GM19099 (cell line): ENCODE measurements around the gene GPN2.
A peak's percentile ranks its signal among the peaks of the same experiment; 100 is the strongest.

Experiments used
- POLR2A ChIP-seq: IDR thresholded peaks from 3 replicates; pipeline ENCODE4 v1.6.1; 2011; ENCODE audit warnings: low read depth; ENCODE audit not compliant: insufficient read length; ENCODE audit errors: extremely low read depth

Gene GPN2

DNA sequence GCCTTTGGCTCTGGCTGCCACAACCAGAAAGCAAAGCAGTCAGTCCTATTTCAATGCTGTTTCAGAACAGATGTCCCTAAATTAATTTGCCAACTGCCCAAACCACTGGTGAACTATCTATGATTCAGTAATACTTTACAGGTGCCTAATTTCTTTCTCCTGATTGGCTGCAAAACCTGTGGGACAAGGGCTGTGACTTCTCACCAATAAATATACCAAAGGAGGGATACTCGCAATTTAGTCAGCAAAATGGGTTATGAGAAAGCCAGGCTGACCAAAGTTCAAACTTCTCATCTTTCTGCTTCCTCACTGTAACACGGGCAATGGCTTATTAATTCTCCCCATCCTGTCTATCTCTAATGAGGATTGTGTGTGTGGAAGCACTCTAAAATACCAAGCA, 12.8 kb downstream of the GPN2 start:
- TF ChIP-seq POLR2A: no peak

DNA sequence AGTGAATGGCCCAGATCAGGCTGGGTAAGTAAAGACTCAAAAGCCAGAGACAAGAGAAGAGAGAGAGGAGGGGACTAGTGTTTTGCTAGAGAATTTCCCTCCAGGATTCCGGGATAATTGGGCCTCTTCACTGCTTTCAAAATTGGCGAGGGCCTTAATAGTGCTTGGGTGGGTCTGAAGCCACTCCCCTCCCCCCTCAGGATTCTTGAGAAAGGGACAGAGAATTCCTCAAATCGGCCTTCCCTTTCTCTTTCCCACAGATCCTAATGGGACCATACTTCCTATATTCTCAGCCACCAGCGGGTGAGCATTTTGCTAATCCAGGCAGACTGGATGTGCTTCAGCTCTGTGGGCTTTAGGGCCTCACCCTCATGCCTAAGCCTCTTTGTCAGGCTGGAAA, 15.2 kb downstream of the GPN2 start:
- TF ChIP-seq POLR2A: no peak

DNA sequence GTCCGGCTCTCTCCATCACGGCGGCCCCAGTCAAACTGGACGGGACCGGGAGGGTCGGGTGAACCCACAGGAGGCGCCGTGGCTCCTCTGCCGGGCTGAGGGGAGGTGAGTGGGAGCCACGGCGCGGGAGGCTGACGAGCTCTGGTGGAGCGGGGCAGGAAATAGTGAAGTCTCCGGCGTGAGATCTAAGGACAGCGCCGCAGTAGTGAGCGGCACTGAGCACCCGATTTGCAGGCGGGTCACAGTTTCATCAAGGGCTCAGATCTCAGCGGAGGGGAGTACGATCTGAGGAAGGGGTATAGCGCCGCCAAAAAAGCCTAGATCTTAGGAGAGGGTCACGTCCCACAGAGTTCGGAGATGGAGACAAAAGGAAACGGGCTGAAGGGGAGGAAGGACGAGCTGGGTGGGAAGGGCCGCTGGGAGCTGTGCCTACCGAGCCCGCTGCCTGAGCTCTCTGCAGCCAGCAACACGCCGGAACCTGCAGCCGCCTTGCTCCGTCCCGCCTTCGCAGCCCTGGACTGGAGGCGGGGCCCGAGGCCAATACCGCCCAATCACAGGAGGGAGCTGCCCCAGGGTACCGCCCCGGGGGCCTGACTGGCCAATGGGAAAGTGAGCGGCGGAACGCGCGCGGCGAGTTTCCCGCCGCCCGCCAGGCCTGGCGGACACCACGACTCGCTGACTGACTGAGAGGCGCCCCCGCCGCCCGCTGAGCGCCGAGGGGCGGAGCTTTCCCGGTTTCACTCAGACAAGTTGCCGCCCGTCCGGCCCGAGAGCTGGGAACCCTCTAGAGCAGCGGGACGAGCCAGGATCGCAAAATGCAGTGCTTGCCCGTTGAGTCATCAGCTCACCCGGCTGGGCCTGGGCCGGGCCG, 25.2 kb downstream of the GPN2 start:
- peak; percentile 99 for TF ChIP-seq POLR2A

DNA sequence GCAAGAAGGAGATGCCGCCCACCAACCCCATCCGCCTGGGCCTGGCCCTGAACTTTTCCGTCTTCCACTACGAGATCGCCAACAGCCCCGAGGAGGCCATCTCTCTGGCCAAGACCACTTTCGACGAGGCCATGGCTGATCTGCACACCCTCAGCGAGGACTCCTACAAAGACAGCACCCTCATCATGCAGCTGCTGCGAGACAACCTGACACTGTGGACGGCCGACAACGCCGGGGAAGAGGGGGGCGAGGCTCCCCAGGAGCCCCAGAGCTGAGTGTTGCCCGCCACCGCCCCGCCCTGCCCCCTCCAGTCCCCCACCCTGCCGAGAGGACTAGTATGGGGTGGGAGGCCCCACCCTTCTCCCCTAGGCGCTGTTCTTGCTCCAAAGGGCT, 26.4 kb downstream of the GPN2 start:
- no peak for TF ChIP-seq POLR2A

DNA sequence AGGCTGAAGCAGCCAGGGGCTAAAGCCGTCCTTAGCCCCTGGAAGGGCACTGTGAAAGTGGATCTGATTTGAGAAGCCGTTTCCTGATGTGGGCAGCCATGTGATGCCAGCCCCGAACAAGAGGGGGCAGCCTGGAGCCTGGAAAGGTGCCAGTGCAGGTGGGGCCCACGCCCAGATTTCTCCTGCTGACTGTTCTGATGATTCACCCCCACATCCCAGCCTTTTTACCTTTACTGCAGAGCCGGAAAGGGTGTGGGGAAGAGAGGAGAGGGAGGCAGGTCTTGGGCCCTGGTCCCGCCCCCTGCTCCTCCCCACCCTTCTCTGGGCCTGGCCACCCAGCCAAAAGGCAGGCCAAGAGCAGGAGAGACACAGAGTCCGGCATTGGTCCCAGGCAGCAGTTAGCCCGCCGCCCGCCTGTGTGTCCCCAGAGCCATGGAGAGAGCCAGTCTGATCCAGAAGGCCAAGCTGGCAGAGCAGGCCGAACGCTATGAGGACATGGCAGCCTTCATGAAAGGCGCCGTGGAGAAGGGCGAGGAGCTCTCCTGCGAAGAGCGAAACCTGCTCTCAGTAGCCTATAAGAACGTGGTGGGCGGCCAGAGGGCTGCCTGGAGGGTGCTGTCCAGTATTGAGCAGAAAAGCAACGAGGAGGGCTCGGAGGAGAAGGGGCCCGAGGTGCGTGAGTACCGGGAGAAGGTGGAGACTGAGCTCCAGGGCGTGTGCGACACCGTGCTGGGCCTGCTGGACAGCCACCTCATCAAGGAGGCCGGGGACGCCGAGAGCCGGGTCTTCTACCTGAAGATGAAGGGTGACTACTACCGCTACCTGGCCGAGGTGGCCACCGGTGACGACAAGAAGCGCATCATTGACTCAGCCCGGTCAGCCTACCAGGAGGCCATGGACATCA, 27.1 kb downstream of the GPN2 start, which contains the start of gene SFN:
SFN (plus strand) TSS at position 369 of the 904 bp plus-strand sequence; CDS start at position 433, 64 bp downstream.
- no peak for TF ChIP-seq POLR2A

DNA sequence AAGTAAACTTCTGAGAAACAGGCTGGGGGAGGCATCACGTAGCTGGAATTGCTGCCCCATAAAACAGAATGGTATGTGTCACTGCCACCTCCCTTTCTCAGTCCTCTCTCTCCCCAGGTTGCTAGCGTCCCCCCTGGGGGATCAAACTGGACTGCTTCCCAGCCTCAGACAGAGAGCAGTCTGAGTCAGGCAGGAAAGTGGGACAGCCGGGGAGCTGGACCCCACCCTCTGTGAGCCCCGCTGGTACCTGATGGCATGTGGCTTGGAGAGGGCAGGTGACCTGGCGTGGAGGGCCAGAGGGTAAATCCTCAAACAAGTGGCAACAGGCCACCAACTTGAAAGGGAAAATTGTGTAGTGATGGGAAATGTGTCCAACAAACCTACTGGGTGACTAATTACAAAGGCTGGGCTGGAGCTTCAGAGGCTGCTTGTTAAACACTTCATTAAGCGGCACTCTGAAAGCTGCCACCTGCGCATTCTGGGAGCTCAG, 28.1 kb downstream of the GPN2 start:
- no peak for TF ChIP-seq POLR2A

DNA sequence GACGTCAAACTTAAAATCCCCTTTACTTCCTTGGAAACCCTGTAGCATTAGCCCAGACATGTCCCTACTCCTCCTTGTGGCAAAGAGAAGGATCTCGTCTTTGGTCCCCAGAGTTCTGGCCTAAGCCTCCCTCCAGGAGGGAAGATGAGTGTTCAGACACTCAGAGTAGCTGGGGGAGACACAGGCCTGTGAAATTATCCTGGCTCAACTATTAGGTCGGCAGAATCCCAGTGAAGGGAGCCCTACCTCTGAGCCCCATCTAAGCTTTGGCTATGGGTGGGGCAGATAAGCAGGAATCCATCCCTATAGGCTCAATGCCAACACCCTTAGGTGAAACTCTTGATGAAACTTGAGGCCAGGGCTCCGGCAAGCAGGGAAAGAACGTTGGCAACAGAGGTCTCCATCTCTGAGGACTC, 28.8 kb downstream of the GPN2 start:
- TF ChIP-seq POLR2A: no peak

DNA sequence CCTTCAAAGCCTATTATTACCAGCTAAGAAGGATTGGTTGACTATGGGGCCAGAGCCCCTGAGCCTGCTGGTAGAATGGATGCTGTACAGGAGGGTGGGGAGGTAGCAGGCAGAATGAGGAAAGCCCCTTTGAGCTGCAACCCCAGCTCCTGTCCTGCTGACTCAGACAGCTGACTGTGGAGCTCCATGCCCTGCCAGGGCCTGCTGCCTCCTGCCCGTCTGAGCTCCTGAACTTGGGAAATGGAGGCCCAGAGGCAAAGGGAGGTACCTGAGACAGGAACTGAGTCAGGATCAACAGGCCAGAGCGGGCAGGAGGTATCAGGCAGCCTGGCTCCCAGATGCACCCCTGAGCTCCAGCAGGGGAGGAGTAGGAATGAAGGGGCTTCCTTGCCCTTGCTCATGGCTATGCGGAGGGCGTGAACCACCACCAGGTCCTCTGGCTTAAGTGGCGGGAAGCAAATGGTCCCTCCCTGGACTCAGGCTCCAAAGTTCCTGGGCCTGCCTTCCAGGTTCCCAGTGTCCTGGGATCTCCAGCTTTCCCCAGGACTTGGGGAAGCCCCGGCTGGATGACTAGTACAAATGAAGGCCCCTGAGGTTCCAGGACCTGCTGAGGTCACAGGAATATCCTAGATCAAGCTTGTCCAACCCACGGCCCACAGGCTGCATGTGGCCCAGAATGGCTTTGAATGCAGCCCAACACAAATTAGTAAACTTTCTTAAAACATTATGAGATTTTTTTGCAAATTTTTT, 31.0 kb downstream of the GPN2 start:
- no peak for TF ChIP-seq POLR2A

DNA sequence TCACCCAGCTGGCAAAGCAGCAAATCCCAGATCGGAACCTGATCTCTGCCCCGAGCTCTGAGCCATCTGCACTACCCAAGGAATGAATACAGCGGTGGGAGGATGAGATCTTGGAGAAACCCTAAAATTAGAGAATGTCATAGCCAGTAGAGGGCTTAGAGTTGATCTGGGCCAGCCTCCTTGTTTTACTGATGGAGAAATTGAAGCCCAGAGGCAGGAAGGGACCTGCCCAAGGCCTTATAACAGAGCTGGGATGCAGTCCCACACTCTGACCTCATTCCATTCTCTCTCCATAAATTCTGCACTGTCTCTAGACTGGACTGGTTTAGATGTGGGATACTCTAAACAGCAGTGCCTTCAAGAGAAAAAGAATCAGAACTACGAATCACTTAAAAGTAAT, 31.9 kb downstream of the GPN2 start:
- no peak for TF ChIP-seq POLR2A

DNA sequence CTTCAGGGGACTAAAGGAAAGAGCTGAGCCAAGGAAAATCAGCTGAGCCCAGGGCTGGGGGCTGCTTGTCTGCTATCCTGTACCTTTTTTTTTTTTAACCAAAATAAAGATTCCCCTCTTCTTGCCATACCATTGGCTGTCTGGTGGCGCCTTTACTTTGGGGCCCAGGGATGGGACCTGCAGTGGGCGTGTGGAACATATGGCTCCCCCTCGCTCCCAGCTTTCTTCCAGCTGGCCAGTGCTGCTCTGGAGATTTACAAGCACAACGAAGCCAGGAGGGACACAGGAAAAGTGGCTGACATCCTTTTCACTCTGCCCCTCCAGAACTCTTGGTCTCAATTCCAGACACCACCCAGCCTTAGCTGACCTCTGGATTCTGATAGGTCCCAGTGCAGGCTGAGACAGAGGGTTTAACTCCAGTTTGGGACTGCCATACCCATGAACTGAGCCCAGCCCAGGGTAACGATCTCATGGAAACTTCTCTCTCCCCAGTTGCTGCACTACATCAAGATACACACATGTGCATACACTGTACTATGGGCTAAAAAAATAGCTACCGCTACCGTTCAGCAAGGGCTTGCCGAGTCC, 32.5 kb downstream of the GPN2 start:
- TF ChIP-seq POLR2A: no peak

DNA sequence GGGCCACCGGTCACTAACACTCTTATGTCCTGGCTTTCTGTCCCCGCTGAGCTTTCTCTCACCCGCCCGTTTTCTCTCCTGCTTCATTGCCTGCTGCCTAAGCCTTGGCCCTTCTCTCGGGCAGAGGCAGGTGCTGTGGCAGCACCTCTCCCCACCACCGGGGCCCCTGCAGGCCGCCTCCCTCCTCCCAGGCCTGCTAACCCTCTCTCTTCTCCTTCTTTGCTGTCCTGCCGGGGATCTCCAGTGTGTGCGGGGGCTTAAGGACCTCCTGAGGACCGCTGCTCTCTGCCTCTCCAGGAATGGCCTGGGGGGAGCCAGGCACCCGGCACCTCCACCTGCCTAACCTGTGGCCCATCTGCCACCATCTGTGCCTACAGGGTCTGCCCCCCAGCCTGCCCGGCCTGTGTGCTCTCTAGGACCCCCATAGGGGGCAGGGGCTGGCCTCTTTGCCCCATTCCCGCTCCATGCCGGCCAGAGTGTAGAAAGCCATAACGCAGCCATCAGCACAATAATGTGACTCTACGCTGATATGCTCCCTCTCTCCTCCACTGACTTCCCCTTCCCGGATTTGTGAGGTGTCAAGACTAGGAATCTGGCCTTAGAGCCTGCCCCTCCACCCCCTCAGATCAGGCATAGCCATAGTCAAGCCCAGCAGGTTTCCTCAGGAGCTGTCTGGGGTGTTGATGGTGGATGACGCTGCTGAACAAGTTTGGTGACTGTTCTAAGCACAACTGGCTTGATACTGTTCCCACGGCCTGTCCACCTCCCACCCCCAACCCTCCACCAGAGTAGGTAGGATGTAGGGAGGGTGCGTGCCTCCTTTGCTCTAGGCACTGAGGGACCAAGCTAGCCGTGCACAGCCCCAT, 33.2 kb downstream of the GPN2 start:
- no peak for TF ChIP-seq POLR2A

DNA sequence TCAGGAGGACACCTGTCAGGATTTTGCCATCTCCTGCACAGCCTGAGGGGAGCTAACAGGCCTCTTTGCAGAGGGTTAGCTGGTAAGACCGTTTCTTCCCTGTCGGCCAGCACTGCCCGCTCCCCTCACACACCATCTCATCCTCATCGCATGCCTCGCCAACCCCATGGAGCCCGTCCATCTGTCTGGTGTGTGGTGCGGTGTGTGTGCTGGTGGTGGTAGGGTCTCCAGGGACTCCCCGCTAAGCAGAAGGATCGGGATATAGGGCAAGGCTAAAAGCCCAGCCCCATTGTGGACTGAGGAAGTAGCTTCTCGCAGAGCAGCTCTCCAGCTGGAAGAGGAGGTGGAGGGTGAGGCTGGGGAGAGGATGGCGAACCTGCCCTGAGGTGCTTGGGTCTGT, 33.9 kb downstream of the GPN2 start:
- no peak for TF ChIP-seq POLR2A

DNA sequence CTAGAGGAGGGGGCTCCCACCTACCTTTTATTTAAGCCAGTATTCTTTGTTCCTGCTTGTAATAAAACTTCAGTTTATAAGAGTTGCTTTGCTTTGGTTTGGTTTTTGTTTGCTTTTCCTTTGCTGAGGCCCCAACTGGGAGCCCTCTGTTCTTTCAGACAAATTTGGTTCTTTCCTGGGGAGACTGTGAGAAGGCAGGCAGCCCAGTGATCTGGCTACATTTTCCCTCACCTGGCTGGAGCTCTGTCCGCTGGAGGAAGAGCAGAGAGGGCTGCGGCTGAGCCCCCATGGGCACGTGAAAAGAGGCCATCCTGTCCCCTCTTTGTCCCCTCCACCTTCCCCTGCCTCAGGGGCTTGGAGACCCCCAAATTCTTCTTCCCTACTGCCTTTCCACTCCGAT, 34.4 kb downstream of the GPN2 start:
- TF ChIP-seq POLR2A: no peak

DNA sequence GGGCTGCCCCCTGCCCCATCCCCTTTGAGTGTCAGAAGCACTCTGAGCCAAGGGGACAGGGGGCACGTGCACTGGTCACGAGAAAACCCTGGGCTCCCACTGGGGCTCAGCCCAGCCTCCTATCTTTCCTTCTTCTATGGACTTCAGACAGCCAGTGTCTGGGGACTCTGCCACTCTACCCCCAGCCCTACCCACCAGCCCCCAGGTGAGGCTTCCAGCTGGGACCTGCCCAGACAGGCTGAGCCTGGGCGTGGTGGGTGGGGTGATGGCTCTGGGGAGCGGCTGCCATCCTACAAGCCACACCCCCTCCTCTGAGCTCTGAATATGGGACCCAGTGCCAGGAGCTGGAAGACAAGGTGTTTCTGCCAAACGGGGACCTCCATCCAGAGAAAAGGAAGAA, 35.2 kb downstream of the GPN2 start:
- no peak for TF ChIP-seq POLR2A
